VCaP (cell line): ENCODE data around the gene SPINK2.

Experiments
- H3K27ac ChIP-seq: fragments of 450-650 bp; 2 replicates; pipeline ENCODE4 v1.5.1; 2017
- CTCF ChIP-seq: fragments of 450-650 bp; conservative IDR thresholded peaks from 2 replicates; pipeline ENCODE4 v1.5.1; 2017; ENCODE audit warnings: mild to moderate bottlenecking, moderate library complexity

SPINK2 gene

GRCh38 chr4:56773346-56773745 lies 48.2 kb downstream of the SPINK2 start:
- no peak for TF ChIP-seq CTCF
- H3K27ac ChIP-seq, result no peak overlapping the region

GRCh38 chr4:56772134-56772533 lies 49.4 kb downstream of the SPINK2 start:
- no peak for TF ChIP-seq CTCF
- H3K27ac ChIP-seq, result no peak overlapping the region

GRCh38 chr4:56768763-56769162 lies 52.7 kb downstream of the SPINK2 start:
- TF ChIP-seq CTCF, result no peak

GRCh38 chr4:56768316-56768715 lies 53.2 kb downstream of the SPINK2 start:
- H3K27ac ChIP-seq, result no peak overlapping the region
- TF ChIP-seq CTCF, result no peak

More at GRCh38 chr4:56768763-56769162, 52.7 kb downstream of the SPINK2 start:
- H3K27ac ChIP-seq, result no peak overlapping the region

- TF ChIP-seq CTCF, result no peak
- no peak overlapping the region for H3K27ac ChIP-seq
Measured at GRCh38 chr4:56767567-56767966, 53.9 kb downstream of the SPINK2 start.

GRCh38 chr4:56764775-56765174 lies 56.7 kb downstream of the SPINK2 start:
- TF ChIP-seq CTCF, result no peak
- H3K27ac ChIP-seq, result no peak overlapping the region

- no peak for TF ChIP-seq CTCF
- no peak overlapping the region for H3K27ac ChIP-seq
Measured at GRCh38 chr4:56764223-56764622, 57.3 kb downstream of the SPINK2 start.
